Cardiac septum (tissue), 1 donor: ENCODE data around the gene SLC16A5. TPM values are rescaled to one million over a fixed set of nuclear protein-coding genes. Genes with fewer than 3 reads are reported as not detected.
A peak's percentile ranks its signal among the peaks of the same experiment; 100 is the strongest.

Experiments
- DNase-seq: peaks from one replicate; pipeline ENCODE4 v3.0.0-alpha.2; 2020; ENCODE audit warnings: low spot score
- intact Hi-C: fragments of 100-400 bp; cut with DNase I; formaldehyde crosslinking; loops from one replicate; pipeline ENCODE4 v1.14.0; 2022
- total RNA-seq: library from RNA; stranded (reverse); fragmentation: NEBNext Ultra II Directional; extraction: Animal tissue kit (Norgen Biotek cat#: 25700); gene quantifications from one replicate; pipeline ENCODE4 v1.2.1, GENCODE V29; 2021
- donor health status: DM: no; HTN: no; CAD: no.

The SLC16A5 gene
- total RNA-seq, 1 donor from 2014 or later: 22.7 TPM

- no peak for DNase-seq
- intact Hi-C loops: no loop called here
Measured at GRCh38 chr17:75103601-75104554, 16.1 kb downstream of the SLC16A5 start.

- intact Hi-C loops: no loop called here
- no peak for DNase-seq
Measured at GRCh38 chr17:75105126-75106080, 17.6 kb downstream of the SLC16A5 start.

GRCh38 chr17:75108193-75108592, 20.4 kb downstream of the SLC16A5 start:
- intact Hi-C loops: no loop called here
- no peak for DNase-seq

GRCh38 chr17:75109046-75109406, 21.3 kb downstream of the SLC16A5 start:
- intact Hi-C loops: no loop called here
- DNase-seq: no peak

- DNase-seq: peak; percentile 97
- intact Hi-C loops: loop anchor here (5.0 kb wide), 2 partner anchors 43 to 147 kb away; partner anchors contain the start of gene JPT1
Measured at GRCh38 chr17:75109407-75110233, 21.9 kb downstream of the SLC16A5 start, which contains the start of gene ARMC7. Gene ARMC7, plus strand, starts transcription at chr17:75109969. Its CDS starts 320 bp downstream, at chr17:75110289.

GRCh38 chr17:75110234-75110937, 22.6 kb downstream of the SLC16A5 start:
- intact Hi-C loops: loop anchor here (5.0 kb wide), 2 partner anchors 42 to 148 kb away; partner anchors contain the start of gene JPT1
- DNase-seq: no peak

GRCh38 chr17:75111777-75112335, 24.1 kb downstream of the SLC16A5 start:
- intact Hi-C loops: loop anchor here (5.0 kb wide), 2 partner anchors 40 to 150 kb away; partner anchors contain the start of gene JPT1

GRCh38 chr17:75113798-75114551, 26.2 kb downstream of the SLC16A5 start:
- DNase-seq: peak; percentile 93
- intact Hi-C loops: loop anchor here (2.0 to 5.0 kb wide), 3 partner anchors 38 to 152 kb away; partner anchors contain the start of gene JPT1

More at GRCh38 chr17:75111777-75112335, 24.1 kb downstream of the SLC16A5 start:
- DNase-seq: no peak

GRCh38 chr17:75114552-75115314, 27.0 kb downstream of the SLC16A5 start:
- no peak for DNase-seq
- intact Hi-C loops: loop anchor here (2.0 to 5.0 kb wide), 4 partner anchors 38 to 152 kb away; partner anchors contain the start of gene JPT1

- DNase-seq: no peak
- intact Hi-C loops: loop anchor here (2.0 to 5.0 kb wide), 2 partner anchors 57 to 85 kb away; no protein-coding TSS in a partner anchor
Measured at GRCh38 chr17:75115555-75115954, 27.8 kb downstream of the SLC16A5 start.

GRCh38 chr17:75116737-75117136, 29.0 kb downstream of the SLC16A5 start:
- DNase-seq: no peak
- intact Hi-C loops: loop anchor here (5.0 kb wide), 1 partner anchor 56 kb away; no protein-coding TSS in a partner anchor

GRCh38 chr17:75118307-75118706, 30.6 kb downstream of the SLC16A5 start:
- DNase-seq: no peak
- intact Hi-C loops: loop anchor here (5.0 kb wide), 1 partner anchor 54 kb away; no protein-coding TSS in a partner anchor

GRCh38 chr17:75124041-75124818, 36.5 kb downstream of the SLC16A5 start:
- intact Hi-C loops: no loop called here
- DNase-seq: peak; percentile 93

- no peak for DNase-seq
- intact Hi-C loops: no loop called here
Measured at GRCh38 chr17:75124819-75125162, 37.0 kb downstream of the SLC16A5 start.

- peak; percentile 87 for DNase-seq
Measured at GRCh38 chr17:75125984-75126383, 38.2 kb downstream of the SLC16A5 start.

GRCh38 chr17:75126954-75127353, 39.2 kb downstream of the SLC16A5 start:
- intact Hi-C loops: no loop called here
- no peak for DNase-seq

More at GRCh38 chr17:75125984-75126383, 38.2 kb downstream of the SLC16A5 start:
- intact Hi-C loops: no loop called here
